WI38 (cell line): ENCODE results near the gene CFAP58.

Source experiments
- H3K4me3 ChIP-seq: 2 replicates; pipeline ENCODE4 v1.5.1; 2011; ENCODE audit warnings: low read depth, mild to moderate bottlenecking, control low read depth, low read length
- CTCF ChIP-seq: IDR thresholded peaks from 2 replicates; pipeline ENCODE4 v1.5.1; 2012; ENCODE audit warnings: low read depth, mild to moderate bottlenecking, control low read depth, low read length

CFAP58 gene

GRCh38 chr10:104327745-104328645, 25.6 kb upstream of the CFAP58 start:
- TF ChIP-seq CTCF = peak; percentile 23; the same call in 1 of the 2 replicates
- H3K4me3 ChIP-seq = peak overlapping the region; percentile 39

- peak overlapping the region; percentile 39 for H3K4me3 ChIP-seq
- TF ChIP-seq CTCF = no peak
Observed at GRCh38 chr10:104328646-104328895, 25.1 kb upstream of the CFAP58 start.

GRCh38 chr10:104328896-104329710, 24.5 kb upstream of the CFAP58 start:
- H3K4me3 ChIP-seq = peak overlapping the region; percentile 39
- TF ChIP-seq CTCF = no peak

- no peak for TF ChIP-seq CTCF
- no peak overlapping the region; the same call in 1 of the 2 replicates for H3K4me3 ChIP-seq
Observed at GRCh38 chr10:104329735-104330134, 23.9 kb upstream of the CFAP58 start.

- H3K4me3 ChIP-seq = no peak overlapping the region; the same call in 1 of the 2 replicates
- TF ChIP-seq CTCF = no peak
Observed at GRCh38 chr10:104330168-104331110, 23.2 kb upstream of the CFAP58 start.

- H3K4me3 ChIP-seq = no peak overlapping the region
- TF ChIP-seq CTCF = no peak
Observed at GRCh38 chr10:104331208-104331838, 22.3 kb upstream of the CFAP58 start.
